HL-60 (cell line): ENCODE results near the gene MAP1B.

Experiments
- CTCF ChIP-seq: IDR thresholded peaks from one replicate; pipeline ENCODE4 v1.5.1; 2011; ENCODE audit warnings: low read length, control low read depth, inconsistent platforms; ENCODE audit not compliant: insufficient read depth
- GABPA ChIP-seq: IDR thresholded peaks from 2 replicates; pipeline ENCODE4 v1.6.1; 2012; ENCODE audit warnings: low read depth
- POLR2AphosphoS5 ChIP-seq: IDR thresholded peaks from 2 replicates; pipeline ENCODE4 v1.6.1; 2012; ENCODE audit warnings: low read depth
- REST ChIP-seq: IDR thresholded peaks from 2 replicates; pipeline ENCODE4 v1.6.1; 2012; ENCODE audit warnings: low read depth; ENCODE audit not compliant: insufficient replicate concordance

GRCh38 chr5:72203251-72203845, 96.1 kb downstream of the MAP1B start:
- no peak for TF ChIP-seq CTCF
- no peak for TF ChIP-seq REST
- no peak for TF ChIP-seq POLR2AphosphoS5
- no peak for TF ChIP-seq GABPA
